ENCODE measurements around the gene SEPTIN10. TPM values are rescaled to one million over a fixed set of nuclear protein-coding genes. Genes with fewer than 3 reads are reported as not detected.
"Not testable (repeated sequence)": the region's sequence is repeated elsewhere in the genome, so short reads cannot be mapped to it uniquely, and the experiment has no call there.

SEPTIN10 gene
- total RNA-seq, 1 experiment from 2014 or later = 25.6 TPM

DNA sequence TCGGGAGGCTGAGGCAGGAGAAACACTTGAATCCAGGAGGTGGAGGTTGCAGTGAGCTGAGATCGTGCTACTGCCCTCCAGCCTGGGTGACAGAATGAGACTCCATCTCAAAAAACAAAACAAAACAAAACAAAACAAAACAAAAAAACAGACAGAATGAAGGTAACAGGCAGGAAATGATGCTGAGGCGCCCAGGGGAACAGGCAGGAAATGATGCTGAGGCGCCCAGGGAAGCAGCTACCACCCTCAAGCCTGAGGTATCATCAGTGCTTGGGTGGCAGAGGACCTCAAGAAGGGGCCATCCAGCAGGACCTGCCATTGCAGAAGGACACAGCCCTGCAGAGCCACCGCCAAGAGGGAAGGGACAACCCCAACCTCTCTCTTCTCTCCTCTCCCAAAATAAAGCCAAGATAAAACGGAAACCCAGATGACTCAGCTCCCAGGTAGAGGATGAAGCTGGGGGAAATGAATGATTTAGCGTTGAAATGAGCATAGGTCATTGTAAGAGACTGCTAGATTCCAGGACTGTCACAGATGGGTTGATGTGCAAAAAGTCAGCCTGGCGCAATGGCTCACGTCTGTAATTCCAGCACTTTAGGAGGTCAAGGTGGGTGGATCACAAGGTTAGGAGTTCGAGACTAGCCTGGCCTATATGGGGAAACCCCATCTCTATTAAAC, 19.7 kb upstream of the SEPTIN10 start:
- DNase-seq (ENCODE audit: low spot score) = no peak

DNA sequence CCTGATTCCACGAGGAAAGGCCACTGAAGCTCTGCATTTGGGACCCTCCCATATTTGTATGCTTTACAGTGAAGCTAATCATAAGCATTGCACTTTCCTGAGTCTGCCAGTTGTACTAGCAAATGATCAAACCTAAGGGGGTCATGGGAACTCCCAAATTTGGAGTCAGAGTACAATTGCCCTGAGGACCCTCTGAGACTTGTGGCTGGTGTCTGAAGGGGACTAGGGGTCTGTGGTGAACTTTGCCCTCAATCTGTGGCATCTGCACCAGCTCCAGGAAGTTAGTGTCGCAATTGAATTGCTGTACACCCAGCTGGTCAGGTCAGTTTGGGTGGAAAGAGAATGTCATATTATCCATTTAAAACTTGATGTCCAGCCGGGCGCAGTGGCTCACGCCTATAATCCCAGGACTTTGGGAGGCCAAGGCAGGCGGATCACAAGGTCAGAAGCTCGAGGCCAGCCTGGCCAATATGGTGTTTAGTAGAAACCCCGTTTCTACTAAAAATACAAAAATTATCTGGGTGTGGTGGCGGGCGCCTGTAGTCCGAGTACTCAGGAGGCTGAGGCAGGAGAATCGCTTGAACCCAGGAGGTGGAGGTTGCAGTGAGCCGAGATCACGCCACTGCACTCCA, 18.5 kb upstream of the SEPTIN10 start:
- DNase-seq (ENCODE audit: low spot score) = peak; percentile 17

DNA sequence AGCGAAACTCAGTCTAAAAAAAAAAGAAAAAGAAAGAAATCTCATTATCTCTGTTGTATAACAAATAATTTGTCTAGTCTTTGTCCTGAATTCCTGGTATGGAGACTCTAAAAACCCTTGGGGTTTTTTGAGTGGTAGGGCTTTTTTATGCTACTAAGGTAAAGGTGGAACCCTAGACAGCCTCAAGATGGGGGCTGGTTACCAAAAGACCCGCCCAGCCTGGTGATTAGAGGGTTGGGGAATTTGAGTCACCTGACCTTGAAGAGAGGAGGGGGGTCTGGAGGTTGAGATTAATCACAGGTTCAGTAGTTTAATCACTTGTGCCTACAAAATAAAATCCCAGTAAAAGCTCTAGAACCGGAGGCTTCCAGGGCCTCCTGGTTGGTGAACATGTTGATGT, 18.0 kb upstream of the SEPTIN10 start:
- DNase-seq (ENCODE audit: low spot score) = no peak

DNA sequence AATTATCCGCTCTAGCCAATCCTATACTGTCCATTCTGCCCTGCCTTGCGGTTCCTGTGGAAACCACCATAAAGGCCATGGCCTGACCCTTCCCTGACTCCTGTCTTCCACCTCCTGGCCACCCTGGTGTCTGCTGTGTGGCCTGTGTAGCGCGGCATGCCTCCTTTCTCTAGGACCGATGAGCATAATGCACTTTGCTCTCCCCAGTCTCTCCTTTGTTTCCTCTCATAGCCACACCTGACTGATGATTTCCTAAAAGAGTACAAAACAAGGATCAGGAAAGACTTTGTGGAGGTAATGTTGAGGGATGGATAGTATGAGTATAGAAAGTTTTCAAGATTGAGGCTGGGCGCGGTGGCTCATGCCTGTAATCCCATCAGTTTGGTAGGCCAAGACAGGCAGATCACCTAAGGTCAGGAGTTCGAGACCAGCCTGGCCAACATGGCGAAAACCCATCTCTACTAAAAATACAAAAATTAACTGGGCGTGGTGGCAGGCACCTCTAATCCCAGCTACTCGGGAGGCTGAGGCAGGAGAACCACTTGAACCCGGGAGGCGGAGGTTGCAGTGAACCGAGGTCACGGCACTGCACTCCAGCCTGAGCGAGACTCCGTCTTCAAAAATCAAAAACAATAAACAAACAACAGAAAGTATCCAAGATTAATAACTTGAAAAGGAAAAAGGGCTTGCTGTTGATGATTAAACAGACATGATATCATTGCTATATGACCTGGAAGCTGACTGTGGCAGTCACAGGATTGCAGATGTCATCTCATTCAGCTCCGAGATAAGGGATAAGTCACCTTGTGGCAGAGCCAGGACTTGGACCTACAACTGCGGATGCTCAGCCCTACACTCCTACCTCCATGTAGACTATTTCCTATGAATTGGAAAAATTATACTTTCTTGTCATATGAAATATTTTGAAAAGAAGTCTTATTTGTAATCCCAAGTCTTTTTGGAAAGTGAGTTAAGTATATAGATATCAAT, 17.0 kb upstream of the SEPTIN10 start:
- DNase-seq (ENCODE audit: low spot score) = no peak

DNA sequence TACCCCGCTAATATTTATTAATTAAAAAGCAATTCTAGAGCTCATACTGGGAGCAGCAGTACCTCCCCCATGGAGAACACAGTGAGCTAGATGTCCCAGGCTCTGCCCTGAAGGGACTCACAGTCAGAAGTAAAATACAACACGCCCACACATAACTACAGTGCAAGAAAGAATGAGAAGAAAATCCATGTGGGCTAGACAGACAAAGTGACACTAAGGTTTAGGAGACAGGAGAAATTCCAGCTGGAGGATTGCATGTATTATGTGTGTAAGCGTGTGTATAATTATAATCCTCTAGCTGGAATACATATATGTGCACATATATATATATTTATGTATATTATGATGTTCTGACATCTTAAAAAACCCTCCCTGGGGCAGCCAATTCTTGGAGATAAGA, 16.1 kb upstream of the SEPTIN10 start:
- DNase-seq (ENCODE audit: low spot score) = no peak

DNA sequence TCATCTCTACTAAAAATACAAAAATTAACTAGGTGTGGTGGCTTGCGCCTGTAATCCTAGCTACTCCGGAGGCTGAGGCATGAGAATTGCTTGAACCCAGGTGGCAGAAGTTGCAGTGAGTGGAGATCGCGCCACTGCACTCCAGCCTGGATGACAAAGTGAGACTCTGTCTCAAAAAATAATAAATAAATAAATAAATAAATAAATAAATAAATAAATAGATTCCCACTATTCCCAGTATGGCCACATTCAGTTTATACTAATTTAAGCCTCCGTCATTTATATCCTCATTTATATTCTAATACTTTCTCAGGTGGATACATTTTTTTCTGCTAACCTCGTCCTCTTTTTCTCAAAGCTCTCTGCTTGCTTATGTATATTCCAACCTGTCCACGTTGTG, 14.6 kb upstream of the SEPTIN10 start:
- DNase-seq (ENCODE audit: low spot score) = not testable (repeated sequence)

DNA sequence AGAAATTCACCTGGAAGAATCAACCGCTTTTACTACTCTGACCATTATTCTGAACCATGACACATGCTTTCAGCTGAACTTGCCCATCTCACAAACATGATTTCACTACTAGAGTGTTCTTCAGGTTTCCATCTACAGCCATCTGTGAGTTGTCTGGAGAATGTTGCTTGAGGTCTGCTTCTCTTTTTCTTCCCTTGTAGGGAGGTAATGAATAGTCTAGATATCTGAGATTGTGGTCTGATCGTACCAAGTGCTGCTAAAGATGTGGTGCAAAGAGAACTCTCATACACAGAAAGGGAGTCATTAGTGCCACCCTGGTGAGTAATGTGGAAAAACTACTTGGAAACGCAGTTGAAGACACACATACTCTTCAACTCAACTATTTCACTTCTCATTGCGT, 10.6 kb upstream of the SEPTIN10 start:
- DNase-seq (ENCODE audit: low spot score) = no peak

DNA sequence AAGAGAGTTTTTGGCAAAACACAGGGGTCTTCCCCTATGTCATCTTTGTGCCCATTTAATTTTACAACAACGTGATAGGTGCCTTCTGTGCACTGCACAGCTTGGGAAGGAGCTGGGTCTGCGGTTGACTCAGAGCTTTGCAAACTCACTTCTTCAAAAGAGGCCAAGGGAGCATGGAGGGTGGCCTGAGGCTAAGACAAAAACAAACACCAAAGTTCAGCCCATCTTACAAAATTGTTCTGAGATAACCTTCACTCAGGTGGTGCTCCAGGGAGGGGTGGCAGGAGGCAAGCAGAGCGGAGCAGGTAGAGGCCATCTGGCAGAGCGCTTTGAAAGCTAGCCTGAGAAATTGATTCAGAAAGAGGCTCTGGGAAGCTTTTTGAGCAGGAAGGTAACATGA, 10.2 kb upstream of the SEPTIN10 start:
- DNase-seq (ENCODE audit: low spot score) = no peak

DNA sequence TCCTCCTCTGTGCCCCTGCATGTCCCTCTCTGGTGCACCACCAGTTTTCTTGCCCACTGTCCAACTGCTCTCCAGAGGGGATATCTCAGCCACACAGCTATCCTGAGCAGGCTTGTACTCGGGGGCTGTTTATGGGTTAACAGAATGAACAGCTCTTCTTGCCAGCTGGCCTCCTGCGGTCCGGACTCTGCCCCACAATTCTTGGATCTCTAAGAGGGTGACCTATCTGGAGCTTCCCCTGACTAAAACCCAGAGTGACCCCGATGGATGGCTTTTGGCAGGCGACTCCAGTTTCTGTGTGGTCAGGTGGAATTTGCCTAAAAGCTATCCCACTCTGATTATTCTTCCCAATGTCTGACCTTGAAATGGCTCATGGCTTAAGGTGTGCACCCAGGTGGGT, 9.5 kb upstream of the SEPTIN10 start:
- DNase-seq (ENCODE audit: low spot score) = no peak

DNA sequence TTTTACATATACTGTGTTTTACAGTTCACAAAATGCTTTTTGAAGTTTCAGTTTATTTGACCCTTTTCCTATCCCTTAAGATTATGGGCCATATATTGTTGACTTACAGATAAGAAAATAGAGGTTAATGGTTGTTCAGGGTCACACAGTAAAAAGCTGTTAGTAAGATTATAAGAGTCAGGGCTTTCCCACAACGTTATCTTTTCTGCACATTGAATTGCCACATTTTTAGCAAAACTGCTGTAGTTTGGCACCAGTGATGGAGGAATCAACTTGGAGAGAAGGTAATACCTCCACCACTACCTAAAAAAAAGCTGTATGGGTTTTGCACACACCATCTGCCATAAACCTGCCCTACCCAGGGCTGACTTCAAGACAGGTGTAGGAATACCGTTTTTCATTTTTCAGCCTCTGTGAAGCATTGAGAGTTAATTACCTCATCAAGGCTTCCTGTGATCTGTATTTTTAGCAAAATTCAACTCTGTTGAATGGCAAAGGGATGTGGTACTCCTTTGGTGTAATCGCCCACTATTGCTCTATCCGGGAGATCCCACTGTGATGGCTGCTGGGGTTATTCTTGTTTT, 5.4 kb upstream of the SEPTIN10 start:
- no peak for DNase-seq (ENCODE audit: low spot score)

DNA sequence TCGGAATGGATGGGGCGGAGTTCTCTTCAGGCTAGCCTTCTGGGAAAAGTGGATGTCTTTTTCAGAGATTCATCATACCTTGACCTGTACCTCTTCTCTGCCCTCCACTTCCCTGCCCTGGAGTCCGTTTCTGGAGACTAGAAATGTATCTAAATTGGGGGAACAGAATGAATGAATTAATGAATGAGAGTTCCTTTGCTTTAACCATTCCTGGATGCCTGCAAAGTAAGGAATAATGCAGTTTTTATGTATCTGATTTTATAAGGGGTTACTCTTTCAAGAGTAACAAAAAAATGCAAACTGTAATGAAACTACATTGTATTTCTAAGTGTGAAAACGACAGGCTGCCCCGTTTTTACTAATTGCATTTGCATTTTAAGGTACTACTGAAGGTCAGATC, 2.4 kb upstream of the SEPTIN10 start:
- DNase-seq (ENCODE audit: low spot score) = no peak

DNA sequence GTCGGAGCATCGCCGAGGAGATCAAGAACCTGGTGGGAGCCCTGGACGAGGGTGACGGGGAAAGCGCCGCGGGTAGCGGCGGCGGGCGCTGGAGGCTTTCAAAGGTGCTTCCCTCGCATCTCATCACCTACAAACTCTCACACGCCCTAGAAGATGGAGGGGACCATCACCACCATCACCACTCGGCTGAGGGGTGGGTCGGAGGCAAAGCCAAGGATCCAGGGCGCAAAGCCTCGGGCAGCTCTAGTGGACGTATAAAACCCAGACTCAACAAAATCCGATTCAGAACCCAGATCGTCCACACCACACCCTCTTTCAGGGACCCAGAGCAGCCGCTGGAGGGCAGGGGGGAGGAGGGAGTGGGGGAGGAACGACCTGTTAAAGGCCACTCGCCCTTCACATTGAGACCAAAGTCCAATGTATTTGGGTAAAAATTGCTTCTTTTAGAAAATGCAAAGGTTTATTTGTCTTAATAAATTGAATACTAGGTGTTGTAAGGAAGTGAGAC, 1.9 kb upstream of the SEPTIN10 start:
- DNase-seq (ENCODE audit: low spot score) = peak; percentile 69

DNA sequence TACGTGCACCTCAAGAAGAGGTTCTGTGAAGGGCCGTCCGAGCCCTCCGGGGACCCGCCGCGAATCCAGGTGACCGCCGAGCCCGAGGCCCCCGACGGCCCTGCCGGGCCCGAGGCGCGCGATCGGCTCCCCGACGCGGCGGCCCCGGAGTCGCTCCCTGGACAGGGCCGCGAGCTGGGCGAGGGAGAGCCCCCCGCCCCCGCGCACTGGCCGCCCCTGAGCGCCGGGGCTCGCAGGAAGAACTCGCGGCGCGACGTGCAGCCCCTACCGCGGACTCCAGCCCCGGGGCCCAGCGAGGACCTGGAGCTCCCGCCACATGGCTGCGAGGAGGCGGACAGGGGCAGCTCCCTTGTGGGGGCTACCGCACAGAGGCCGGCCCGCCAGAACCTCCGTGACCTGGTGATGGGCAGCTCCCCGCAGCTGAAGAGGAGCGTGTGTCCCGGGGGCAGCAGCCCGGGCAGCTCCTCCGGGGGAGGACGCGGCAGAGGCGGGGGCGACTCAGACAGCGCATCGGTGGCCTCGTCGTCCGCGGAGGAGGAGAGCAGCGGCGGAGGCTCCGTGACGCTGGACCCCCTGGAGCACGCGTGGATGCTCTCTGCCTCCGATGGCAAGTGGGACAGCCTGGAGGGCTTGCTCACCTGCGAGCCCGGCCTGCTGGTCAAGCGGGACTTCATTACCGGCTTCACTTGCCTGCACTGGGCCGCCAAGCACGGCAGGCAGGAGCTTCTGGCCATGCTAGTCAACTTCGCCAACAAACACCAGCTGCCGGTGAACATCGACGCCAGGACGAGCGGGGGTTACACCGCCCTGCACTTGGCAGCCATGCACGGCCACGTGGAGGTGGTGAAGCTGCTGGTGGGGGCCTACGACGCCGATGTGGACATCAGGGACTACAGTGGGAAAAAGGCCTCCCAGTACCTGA, 1.2 kb upstream of the SEPTIN10 start:
- peak; percentile 56 for DNase-seq (ENCODE audit: low spot score)

DNA sequence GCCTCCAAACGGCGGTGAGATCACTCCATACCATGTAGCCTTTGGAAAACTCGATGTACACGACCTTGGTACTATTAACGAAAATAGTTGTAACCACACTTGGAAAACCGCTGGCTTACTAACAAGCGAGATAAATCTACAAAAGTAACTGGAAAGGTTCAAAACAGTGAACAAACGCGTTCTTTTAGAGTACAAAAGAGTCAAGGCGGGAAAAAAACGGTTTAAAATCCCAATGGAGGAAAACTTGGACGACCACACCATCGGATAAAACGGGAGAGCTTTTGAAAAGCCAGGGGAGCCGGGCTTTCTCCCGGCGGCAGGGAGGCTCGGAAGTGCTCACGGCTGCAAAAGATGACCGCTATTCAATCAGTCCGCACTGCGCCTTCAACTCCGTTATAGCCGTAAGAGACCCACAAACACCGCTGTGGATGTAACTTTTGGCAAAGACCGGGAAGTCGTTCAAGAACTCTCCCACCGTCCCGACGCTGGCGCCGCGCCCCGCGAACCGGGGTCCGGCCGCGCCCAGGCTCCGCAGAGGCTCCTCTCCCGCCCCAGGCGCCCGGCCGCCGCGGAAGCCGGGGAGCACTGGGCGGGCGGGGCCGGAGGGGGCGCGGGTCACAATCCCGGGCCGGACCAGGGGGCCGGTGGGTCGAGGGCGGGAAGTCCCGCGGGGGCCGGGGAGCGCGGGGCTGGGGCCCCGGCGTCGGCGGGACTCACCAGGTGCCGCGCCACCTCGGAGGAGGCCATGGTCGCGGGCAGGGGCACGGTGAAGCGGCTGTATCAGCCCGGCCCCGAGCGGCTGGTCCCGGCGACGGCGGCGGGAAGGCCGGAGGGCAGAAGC, 465 bp downstream of the SEPTIN10 start:
- peak; percentile 53 for DNase-seq (ENCODE audit: low spot score)

DNA sequence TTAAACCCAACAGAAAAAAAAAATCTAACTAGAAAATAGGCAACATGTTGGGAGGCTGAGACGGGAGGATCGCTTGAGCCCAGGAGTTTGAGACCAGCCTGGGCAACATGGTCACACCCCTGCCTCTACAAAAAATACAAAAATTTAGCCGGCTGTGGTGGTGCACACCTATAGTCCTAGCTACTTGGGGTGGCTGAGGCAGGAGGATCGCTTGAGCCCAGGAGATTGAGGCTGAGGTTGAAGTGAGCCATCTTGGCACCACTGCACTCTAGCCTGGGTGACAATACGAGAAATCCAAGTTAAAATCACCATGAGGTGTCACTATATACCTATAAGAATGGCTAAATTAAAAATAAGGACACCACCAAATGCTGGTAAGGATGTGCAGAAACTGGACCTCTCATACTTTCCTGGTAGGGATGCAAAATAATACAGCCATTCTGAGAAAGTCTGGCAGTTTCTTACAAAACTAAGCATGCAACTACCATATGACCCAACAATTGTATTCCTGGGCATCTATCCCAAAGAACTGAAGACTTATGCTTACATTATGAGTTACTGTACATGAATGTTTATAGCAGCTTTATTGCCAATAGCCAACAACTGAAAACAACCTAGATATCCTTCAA, 2.2 kb downstream of the SEPTIN10 start:
- DNase-seq (ENCODE audit: low spot score) = peak; percentile 54

DNA sequence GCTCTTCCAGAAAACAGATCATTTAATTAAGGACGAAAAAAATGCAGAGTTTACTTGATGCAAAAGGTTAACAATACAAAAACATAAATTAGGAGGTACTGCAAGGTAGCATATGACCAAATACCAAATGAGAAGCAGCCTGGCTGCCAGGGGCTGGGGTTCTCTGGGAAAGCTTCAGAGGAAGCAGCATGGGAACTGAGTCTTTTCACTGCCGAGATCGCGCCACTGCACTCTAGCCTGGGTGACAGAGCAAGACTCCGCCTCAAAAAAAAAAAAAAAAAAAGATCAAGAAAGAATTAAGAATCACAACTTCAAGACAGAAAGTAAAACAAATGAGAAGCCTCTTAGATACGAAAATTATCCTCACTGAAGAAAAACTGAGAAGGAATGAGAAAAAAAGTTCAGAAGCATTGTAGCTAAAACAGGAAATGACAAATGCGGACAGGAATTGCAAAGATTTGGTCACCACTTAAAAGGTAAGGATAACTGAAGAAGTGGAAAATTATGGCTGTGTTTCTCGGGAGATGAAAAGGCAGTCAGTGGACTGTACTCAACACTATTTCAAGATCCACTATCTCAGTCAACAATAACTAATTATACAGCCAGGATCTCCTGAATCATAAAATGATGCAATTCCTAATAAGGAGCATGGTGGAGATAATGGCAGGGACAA, 4.3 kb downstream of the SEPTIN10 start:
- peak; percentile 51 for DNase-seq (ENCODE audit: low spot score)

DNA sequence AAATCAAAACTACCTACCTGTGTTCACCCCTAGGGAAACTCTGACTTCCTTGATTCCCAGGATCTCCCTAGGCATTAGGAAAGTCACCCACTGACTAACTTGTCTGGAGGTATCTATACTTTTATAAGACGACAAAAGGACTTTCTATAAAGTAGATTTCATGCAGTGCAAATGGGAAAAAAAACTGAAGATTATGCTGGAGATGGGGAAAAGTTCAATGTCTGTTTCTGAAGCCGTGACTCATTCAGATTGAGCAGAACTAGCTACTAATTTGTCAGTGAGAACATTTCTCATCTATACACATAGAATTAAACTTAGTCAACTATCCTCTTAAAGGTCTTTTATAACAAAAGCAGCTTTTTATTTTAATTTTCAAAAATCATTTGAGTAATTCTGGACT, 6.0 kb downstream of the SEPTIN10 start:
- peak; percentile 29 for DNase-seq (ENCODE audit: low spot score)

DNA sequence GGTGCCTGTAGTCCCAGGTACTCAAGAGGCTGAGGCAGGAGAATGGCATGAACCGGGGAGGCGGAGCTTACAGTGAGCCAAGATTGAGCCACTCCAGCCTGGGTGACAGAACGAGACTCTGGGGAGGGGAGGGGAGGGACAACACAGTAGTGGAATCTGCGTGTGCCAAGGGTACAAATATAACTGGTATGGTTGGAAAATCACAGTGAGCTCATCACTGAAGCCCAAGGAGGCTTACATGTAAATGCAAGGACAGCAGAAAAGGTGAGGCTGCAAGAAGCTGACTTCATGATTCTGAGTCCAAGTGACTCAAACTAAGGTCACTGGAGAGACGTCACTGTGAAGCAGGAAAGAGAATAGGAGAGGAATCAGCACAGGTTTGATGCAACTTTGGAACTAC, 9.2 kb downstream of the SEPTIN10 start:
- DNase-seq (ENCODE audit: low spot score) = no peak
